NCI-H446 (cell line): ENCODE data around the gene THUMPD1.
A peak's percentile ranks its signal among the peaks of the same experiment; 100 is the strongest.
"Not testable (repeated sequence)": the region's sequence is repeated elsewhere in the genome, so short reads cannot be mapped to it uniquely, and the experiment has no call there.

Experiments used
- DNase-seq, 2 experiments: peaks; one replicate each; lab custom pipeline; 2025; lab: John Stamatoyannopoulos, UW

Gene THUMPD1, protein sequence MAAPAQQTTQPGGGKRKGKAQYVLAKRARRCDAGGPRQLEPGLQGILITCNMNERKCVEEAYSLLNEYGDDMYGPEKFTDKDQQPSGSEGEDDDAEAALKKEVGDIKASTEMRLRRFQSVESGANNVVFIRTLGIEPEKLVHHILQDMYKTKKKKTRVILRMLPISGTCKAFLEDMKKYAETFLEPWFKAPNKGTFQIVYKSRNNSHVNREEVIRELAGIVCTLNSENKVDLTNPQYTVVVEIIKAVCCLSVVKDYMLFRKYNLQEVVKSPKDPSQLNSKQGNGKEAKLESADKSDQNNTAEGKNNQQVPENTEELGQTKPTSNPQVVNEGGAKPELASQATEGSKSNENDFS

GRCh38 chr16:20741554-20742285 is at the start of gene THUMPD1:
TSS of gene THUMPD1 (minus strand) at chr16:20741818. CDS start at chr16:20741739, 79 bp downstream.
- peak; percentile 82 to 94 for DNase-seq

- DNase-seq, result no peak
Measured at GRCh38 chr16:20789130-20789529, 47.5 kb upstream of the THUMPD1 start.

DNA sequence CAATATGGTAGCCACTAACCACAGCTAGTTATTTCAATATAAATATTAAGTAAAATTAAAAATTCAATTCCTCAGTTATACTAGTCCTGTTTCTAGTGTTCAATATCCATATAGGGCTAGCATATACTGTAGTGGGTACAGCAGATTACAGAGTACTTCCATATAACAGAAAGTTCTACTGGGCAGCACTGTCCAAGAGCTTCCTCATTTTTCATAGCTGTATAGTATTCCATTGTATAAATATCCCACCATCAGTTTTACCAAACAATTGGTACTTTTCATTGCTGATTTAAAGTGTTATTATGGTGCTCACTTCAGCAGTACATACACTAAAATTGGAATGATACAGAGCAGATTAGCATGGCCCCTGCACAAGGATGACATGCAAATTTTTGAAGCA is 42.6 kb upstream of the THUMPD1 start:
- DNase-seq, result no peak

- no peak for DNase-seq
Measured at GRCh38 chr16:20782470-20782869, 40.9 kb upstream of the THUMPD1 start.

DNA sequence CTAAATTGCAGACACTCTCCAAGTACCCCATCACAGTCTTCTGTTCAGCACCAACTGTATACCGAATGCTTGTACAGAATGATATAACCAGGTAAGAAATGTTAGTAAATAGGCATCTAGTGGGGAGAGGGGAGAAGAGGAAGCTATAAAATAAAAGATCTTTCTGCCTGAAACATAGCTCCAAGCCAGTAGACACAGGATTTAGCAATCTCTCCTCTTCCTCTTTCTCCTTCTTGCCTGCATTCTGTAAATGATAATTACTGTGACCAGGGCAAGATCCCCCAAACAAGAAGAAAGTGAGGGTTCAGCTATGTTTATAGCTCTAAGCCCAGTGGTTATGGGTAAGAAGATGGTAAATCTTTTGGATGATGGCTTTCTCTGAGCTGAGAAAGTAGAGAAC is 40.1 kb upstream of the THUMPD1 start:
- DNase-seq, result no peak

- peak; percentile 38 to 71 for DNase-seq
Measured at GRCh38 chr16:20774703-20775362, 33.2 kb upstream of the THUMPD1 start.

DNA sequence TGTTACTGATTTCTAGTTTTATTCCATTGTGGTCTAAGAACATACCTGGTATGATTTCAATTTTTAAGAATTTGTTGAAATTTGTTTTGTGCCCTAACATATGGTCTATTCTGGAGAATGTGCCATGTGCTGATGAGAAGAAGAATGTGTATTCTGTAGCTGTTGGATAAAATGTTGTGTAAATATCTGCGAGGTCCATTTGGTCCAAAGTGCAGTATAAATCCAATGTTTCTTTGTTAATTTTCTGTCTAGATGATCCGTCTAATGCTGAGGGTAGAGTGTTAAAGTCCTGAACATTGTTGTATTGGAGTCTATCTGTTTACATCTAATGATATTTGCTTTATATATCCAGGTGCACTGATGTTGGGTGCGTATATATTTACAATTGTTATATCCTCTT is 32.1 kb upstream of the THUMPD1 start:
- no peak for DNase-seq

DNA sequence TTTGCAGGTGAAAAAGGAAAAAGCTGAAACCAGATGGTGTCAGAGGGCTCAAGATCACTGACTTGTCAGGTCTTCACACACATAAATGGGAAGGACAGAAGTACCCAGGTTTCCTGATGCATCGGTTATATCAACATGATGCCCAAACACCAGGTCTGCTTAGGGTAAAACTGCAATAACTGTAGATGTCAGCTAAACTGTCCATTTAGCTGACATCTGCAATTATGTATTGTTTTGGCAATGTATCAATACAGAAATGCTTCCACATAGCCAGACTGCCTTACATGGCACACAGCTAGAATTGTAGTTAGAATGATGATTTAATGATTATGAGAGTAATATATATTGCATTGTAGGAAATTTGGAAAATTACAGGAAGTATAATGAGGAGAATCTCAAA is 27.2 kb upstream of the THUMPD1 start:
- DNase-seq, result no peak

GRCh38 chr16:20768121-20768520 is 26.5 kb upstream of the THUMPD1 start:
- DNase-seq, result no peak

DNA sequence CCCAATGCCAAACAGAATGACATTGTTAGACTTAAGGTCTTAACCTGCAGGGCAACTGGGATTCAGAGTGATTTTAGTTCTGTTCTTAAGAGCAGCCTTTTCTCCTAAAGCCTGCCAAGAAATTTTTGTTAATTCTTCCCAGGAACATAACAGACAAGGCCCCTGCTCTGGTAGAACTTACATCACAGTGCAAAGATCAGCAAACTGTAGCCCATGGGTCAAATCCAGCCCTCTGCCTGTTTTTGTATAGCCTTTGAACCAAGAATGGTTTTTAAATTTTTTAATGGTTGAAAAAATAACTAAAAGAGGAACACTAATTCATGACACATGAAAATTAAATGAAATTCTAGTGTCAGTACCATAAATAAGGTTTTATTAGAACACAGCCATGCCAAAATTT is 26.0 kb upstream of the THUMPD1 start:
- DNase-seq, result no peak

DNA sequence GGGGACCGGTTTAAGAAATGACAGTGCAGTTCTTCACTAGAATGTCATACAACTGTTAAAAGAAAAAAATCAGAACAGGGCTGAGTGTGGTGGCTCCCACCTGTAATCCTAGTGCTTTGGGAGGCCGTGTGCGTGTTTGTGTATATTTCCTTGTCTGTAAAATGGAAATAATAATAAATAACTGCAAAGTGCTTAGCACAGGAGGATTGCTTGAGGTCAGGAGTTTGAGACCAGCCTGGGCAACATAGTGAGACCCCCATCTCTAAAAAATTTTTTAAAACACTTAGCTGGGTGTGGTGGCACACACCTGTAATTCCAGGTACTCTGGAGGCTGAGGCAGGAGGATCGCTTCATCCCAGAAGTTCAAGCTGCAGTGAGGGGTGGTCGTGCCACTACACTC is 24.7 kb upstream of the THUMPD1 start:
- DNase-seq, result no peak

- DNase-seq, result no peak
Measured at GRCh38 chr16:20765732-20766131, 24.1 kb upstream of the THUMPD1 start.

DNA sequence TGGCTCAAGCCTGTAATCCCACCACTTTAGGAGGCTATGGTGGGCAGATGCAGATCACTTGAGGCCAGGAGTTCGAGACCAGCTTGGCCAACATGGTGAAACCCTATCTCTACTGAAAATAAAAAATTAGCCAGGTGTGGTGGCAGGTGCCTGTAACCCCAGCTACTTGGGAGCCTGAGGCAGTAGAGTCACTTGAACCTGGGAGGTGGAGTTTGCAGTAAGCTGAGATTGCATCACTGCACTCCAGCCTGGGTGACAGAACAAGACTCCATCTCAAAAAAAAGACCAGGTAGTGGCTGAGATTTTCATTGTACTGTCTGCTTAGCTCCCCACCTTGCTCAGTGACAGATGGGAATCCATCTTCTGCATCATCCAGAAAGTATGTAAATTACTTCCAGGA is 22.8 kb upstream of the THUMPD1 start:
- not testable (repeated sequence) for DNase-seq

DNA sequence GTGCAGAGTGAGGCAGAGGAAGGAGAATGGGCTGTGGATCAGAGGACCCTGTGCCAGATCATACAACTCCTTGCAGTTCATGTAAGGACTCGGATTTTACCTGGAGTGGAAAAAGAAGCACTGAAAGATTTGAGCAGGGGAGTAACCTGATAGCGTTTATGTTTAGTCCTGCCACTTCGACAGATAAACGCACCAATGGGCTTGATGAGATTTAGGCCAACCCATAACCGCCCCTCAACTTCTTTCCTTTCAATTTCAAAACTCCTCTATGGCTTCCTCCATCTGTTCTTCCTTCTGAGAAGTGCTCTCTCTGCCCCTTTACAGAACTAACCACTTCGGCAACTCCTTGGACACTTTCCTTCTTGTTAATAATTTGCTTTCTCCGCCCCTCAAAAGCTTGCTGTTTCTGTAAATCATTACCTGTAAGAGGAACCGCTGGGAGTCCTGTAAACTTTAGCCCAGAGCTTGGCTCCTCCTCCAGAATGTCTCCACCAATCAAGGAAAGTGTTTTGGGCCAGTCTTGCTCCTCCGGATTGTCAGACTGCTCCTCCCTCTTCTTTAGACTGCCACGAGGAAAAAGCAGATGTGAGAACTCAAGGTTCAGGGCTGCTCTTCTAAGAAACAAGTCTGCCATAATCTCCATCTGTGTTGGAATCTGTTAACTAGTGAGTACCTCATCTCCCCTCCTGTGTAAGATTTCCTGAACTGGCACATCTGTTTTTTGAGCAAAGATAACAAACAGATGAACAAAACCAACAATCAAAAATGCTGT is 22.0 kb upstream of the THUMPD1 start, which contains the start of gene ACSM3:
TSS of gene ACSM3 (plus strand) at position 554 of the 772 bp plus-strand sequence. CDS start 6,021 bp downstream, outside the sequence.
- no peak for DNase-seq

GRCh38 chr16:20762404-20763123 is 20.9 kb upstream of the THUMPD1 start:
- DNase-seq, result no peak

DNA sequence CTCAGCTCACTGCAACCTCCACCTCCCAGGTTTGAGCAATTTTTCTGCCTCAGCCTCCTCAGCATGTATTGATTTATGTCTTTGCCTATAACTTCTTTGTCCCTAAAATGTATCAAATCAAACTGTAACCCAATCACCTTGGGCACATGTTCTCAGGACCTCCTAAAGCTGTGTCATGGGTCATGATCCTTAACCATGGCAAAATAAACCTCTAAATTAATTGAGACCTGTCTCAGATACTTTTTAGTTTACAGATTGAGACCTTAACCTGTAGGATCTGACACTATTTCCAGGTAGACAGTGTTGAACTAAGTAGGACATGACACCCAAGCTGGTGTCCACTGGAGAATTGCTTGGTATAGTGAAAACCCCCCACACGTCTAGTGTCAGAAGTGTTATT is 19.6 kb upstream of the THUMPD1 start:
- no peak for DNase-seq

GRCh38 chr16:20760346-20760745 is 18.7 kb upstream of the THUMPD1 start:
- DNase-seq, result no peak

GRCh38 chr16:20755799-20756198 is 14.2 kb upstream of the THUMPD1 start:
- not testable (repeated sequence) for DNase-seq

DNA sequence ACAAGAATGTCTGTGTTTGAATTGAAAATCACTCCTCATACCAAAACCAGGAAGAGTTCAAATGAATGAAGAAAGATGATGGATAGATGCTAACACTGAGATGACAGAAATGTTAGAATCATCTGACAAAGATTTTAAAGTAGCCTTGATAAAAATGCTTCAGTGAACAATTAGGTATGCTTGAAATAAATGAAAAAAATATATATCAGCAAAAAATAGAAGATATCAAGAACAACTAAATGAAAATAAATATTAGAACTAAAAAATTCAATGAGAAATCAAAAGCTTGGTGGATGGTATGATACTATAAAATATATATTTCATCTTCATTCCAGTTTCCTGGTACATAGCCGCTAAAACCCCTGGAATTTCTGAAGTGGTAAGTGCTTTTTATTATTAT is 13.6 kb upstream of the THUMPD1 start:
- DNase-seq, result no peak

DNA sequence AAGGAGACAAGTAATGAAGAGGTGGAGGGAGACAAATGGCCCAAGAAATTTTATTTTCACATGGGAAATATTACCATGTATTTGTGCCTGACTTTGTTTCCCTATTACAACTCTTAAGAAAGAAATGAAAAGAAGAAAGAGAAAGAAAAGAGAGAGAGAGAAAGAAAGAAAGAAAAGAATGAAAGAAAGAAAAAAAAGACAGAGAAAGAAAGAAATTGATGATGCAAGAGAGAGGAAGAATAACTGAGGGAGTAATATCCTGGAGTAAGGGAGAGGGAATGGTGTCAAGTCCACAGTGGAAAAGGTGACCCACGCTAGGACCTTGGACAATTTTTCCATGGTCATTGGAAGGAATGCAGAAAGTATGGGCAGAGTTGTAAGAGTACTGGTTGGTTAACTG is 12.1 kb upstream of the THUMPD1 start:
- DNase-seq, result no peak

DNA sequence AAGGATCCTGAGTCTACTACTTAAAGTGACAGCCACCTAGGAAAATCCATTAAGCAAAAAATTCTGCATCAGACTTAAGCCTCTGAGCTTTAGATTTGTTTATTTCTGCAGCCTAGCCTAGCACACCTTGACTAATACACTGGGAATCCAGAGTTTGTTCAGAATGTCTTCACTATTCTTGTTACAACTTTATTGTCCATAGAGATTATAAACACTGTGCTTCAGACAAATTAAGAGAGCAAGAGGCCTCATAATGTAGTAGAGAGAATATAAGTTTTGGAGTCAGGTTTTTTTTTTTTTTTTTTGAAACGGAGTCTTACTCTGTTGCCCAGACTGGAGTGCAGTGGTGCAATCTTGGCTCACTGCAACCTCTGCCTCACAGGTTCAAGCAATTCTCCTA is 8.9 kb upstream of the THUMPD1 start:
- DNase-seq, result no peak
